ENCODE data around the gene SHISA8.

SHISA8 gene

GRCh38 chr22:41891407-41891806, 23.5 kb downstream of the SHISA8 start:
- Histone ChIP-seq H3K4me3 (ENCODE audit: insufficient read length, low read depth) (no peak overlapping the region), H3K27me3 (ENCODE audit: insufficient read depth, insufficient read length) (no peaks in the 10 kb centered on the region), H3K36me3 (ENCODE audit: insufficient read depth, insufficient read length, low read length) (peaks cover 70% of the 10 kb centered on the region), H3K9ac (ENCODE audit: insufficient read length, low read depth) (no peak overlapping the region), H3K9me3 (ENCODE audit: insufficient read depth, low read length) (no peaks in the 10 kb centered on the region), H3K4me1 (ENCODE audit: insufficient read depth, insufficient read length) (no peaks in the 10 kb centered on the region)
- DNase-seq (ENCODE audit: low read depth, low spot score), result no peak
- TF ChIP-seq SUZ12 (IDR thresholded peaks at IDR 0.05; ENCODE audit: extremely low read depth, insufficient read depth, insufficient read length), result no peak
- no peak for TF ChIP-seq YY1 (IDR thresholded peaks at IDR 0.05; ENCODE audit: insufficient read depth, insufficient read length)
- no peak for TF ChIP-seq ZNF274 (IDR thresholded peaks at IDR 0.05; ENCODE audit: low read depth, low read length)

GRCh38 chr22:41888627-41889200, 26.2 kb downstream of the SHISA8 start:
- peaks cover 85% of the 10 kb centered on the region for H3K36me3 ChIP-seq (ENCODE audit: insufficient read depth, insufficient read length, low read length)
- H3K9me3 ChIP-seq (ENCODE audit: insufficient read depth, low read length), result no peaks in the 10 kb centered on the region

DNA sequence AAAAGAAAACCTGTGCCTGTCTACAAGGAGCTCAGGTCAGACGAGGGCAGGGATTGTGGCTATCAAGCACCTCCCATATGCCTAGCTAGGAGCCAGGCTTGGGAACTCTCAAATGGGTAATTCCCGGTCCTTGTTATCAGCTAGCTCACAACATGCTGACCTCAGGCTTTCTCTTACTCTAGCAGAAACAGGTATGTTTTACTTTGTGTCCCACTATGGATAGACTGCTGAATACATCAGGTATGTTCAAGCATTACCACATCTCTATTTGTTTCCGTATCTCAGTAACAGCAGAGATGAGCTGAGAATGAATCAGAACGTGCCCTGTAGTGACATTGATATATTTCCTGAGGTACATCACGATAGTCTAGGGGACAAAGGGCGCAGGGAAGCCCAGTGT, 29.4 kb downstream of the SHISA8 start:
- Histone ChIP-seq H3K4me1 (ENCODE audit: insufficient read depth, insufficient read length) (no peaks in the 10 kb centered on the region), H3K4me3 (ENCODE audit: insufficient read length, low read depth) (no peak overlapping the region), H3K27me3 (ENCODE audit: insufficient read depth, insufficient read length) (no peaks in the 10 kb centered on the region), H3K9ac (ENCODE audit: insufficient read length, low read depth) (no peak overlapping the region), H3K36me3 (ENCODE audit: insufficient read depth, insufficient read length, low read length) (peaks cover 88% of the 10 kb centered on the region), H3K9me3 (ENCODE audit: insufficient read depth, low read length) (no peaks in the 10 kb centered on the region)
- DNase-seq (ENCODE audit: low read depth, low spot score), result no peak
- TF ChIP-seq SUZ12 (IDR thresholded peaks at IDR 0.05; ENCODE audit: extremely low read depth, insufficient read depth, insufficient read length) (no peak), YY1 (IDR thresholded peaks at IDR 0.05; ENCODE audit: insufficient read depth, insufficient read length) (no peak), ZNF274 (IDR thresholded peaks at IDR 0.05; ENCODE audit: low read depth, low read length) (no peak)

More at GRCh38 chr22:41888627-41889200, 26.2 kb downstream of the SHISA8 start:
- no peak for DNase-seq (ENCODE audit: low read depth, low spot score)
- H3K4me1 ChIP-seq (ENCODE audit: insufficient read depth, insufficient read length), result no peaks in the 10 kb centered on the region
- no peaks in the 10 kb centered on the region for H3K27me3 ChIP-seq (ENCODE audit: insufficient read depth, insufficient read length)
- H3K9ac ChIP-seq (ENCODE audit: insufficient read length, low read depth), result no peak overlapping the region
- no peak overlapping the region for H3K4me3 ChIP-seq (ENCODE audit: insufficient read length, low read depth)
- TF ChIP-seq ZNF274 (IDR thresholded peaks at IDR 0.05; ENCODE audit: low read depth, low read length) (no peak), YY1 (IDR thresholded peaks at IDR 0.05; ENCODE audit: insufficient read depth, insufficient read length) (no peak), SUZ12 (IDR thresholded peaks at IDR 0.05; ENCODE audit: extremely low read depth, insufficient read depth, insufficient read length) (no peak)

DNA sequence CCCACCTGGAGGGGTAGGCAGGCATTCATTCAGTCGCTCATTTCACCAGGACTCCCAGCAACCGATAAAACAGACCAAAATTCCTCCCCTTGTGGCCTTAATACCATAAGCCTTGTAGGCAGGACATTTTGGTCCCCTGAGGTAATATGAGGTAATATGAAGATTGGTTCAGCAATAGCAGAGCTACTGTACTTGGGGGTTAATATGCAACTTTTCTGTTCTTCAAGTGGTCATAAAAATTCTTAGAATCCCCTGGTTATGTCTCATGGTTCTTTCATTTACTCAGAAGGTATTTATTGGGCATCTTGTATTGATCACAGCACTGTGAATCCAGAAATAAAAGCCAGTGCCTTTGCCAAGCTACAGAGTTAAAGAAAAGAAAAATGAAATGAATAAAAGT, 29.8 kb downstream of the SHISA8 start:
- DNase-seq (ENCODE audit: low read depth, low spot score), result no peak
- Histone ChIP-seq H3K9me3 (ENCODE audit: insufficient read depth, low read length) (no peaks in the 10 kb centered on the region), H3K4me1 (ENCODE audit: insufficient read depth, insufficient read length) (no peaks in the 10 kb centered on the region), H3K4me3 (ENCODE audit: insufficient read length, low read depth) (no peak overlapping the region), H3K36me3 (ENCODE audit: insufficient read depth, insufficient read length, low read length) (peaks cover 87% of the 10 kb centered on the region), H3K27me3 (ENCODE audit: insufficient read depth, insufficient read length) (no peaks in the 10 kb centered on the region), H3K9ac (ENCODE audit: insufficient read length, low read depth) (no peak overlapping the region)
- TF ChIP-seq SUZ12 (IDR thresholded peaks at IDR 0.05; ENCODE audit: extremely low read depth, insufficient read depth, insufficient read length), result no peak
- TF ChIP-seq ZNF274 (IDR thresholded peaks at IDR 0.05; ENCODE audit: low read depth, low read length), result no peak
- TF ChIP-seq YY1 (IDR thresholded peaks at IDR 0.05; ENCODE audit: insufficient read depth, insufficient read length), result no peak

- no peak overlapping the region for H3K9ac ChIP-seq (ENCODE audit: insufficient read length, low read depth)
- no peaks in the 10 kb centered on the region for H3K27me3 ChIP-seq (ENCODE audit: insufficient read depth, insufficient read length)
- TF ChIP-seq YY1 (IDR thresholded peaks at IDR 0.05; ENCODE audit: insufficient read depth, insufficient read length) (no peak), SUZ12 (IDR thresholded peaks at IDR 0.05; ENCODE audit: extremely low read depth, insufficient read depth, insufficient read length) (no peak), ZNF274 (IDR thresholded peaks at IDR 0.05; ENCODE audit: low read depth, low read length) (no peak)
- H3K4me3 ChIP-seq (ENCODE audit: insufficient read length, low read depth), result no peak overlapping the region
- peaks cover 91% of the 10 kb centered on the region for H3K36me3 ChIP-seq (ENCODE audit: insufficient read depth, insufficient read length, low read length)
- no peaks in the 10 kb centered on the region for H3K4me1 ChIP-seq (ENCODE audit: insufficient read depth, insufficient read length)
- DNase-seq (ENCODE audit: low read depth, low spot score), result no peak
- no peaks in the 10 kb centered on the region for H3K9me3 ChIP-seq (ENCODE audit: insufficient read depth, low read length)
These were observed 31.5 kb downstream of the SHISA8 start for GRCh38 chr22:41883400-41883799.

GRCh38 chr22:41880653-41881052, 34.2 kb downstream of the SHISA8 start:
- Histone ChIP-seq H3K4me1 (ENCODE audit: insufficient read depth, insufficient read length) (no peaks in the 10 kb centered on the region), H3K27me3 (ENCODE audit: insufficient read depth, insufficient read length) (no peaks in the 10 kb centered on the region), H3K9ac (ENCODE audit: insufficient read length, low read depth) (no peak overlapping the region), H3K36me3 (ENCODE audit: insufficient read depth, insufficient read length, low read length) (peaks cover 94% of the 10 kb centered on the region), H3K9me3 (ENCODE audit: insufficient read depth, low read length) (no peaks in the 10 kb centered on the region), H3K4me3 (ENCODE audit: insufficient read length, low read depth) (no peak overlapping the region)
- DNase-seq (ENCODE audit: low read depth, low spot score), result no peak
- TF ChIP-seq SUZ12 (IDR thresholded peaks at IDR 0.05; ENCODE audit: extremely low read depth, insufficient read depth, insufficient read length) (no peak), ZNF274 (IDR thresholded peaks at IDR 0.05; ENCODE audit: low read depth, low read length) (no peak), YY1 (IDR thresholded peaks at IDR 0.05; ENCODE audit: insufficient read depth, insufficient read length) (no peak)

GRCh38 chr22:41876675-41877074, 38.2 kb downstream of the SHISA8 start:
- TF ChIP-seq SUZ12 (IDR thresholded peaks at IDR 0.05; ENCODE audit: extremely low read depth, insufficient read depth, insufficient read length) (no peak), ZNF274 (IDR thresholded peaks at IDR 0.05; ENCODE audit: low read depth, low read length) (no peak), YY1 (IDR thresholded peaks at IDR 0.05; ENCODE audit: insufficient read depth, insufficient read length) (no peak)
- DNase-seq (ENCODE audit: low read depth, low spot score), result no peak
- H3K36me3 ChIP-seq (ENCODE audit: insufficient read depth, insufficient read length, low read length), result peaks cover 83% of the 10 kb centered on the region

More at GRCh38 chr22:41876675-41877074, 38.2 kb downstream of the SHISA8 start:
- Histone ChIP-seq H3K27me3 (ENCODE audit: insufficient read depth, insufficient read length) (no peaks in the 10 kb centered on the region), H3K9ac (ENCODE audit: insufficient read length, low read depth) (no peak overlapping the region), H3K4me3 (ENCODE audit: insufficient read length, low read depth) (no peak overlapping the region), H3K4me1 (ENCODE audit: insufficient read depth, insufficient read length) (no peaks in the 10 kb centered on the region), H3K9me3 (ENCODE audit: insufficient read depth, low read length) (no peaks in the 10 kb centered on the region)
